ELR (cell line): ENCODE data around the gene ZFYVE28.

Experiments used
- DNase-seq: peaks from one replicate; pipeline ENCODE4 v3.0.0-alpha.2; 2015; ENCODE audit warnings: low read depth

The ZFYVE28 gene

GRCh38 chr4:2259036-2259540 is 159.4 kb downstream of the ZFYVE28 start:
- no peak for DNase-seq

GRCh38 chr4:2258091-2259035 is 160.1 kb downstream of the ZFYVE28 start:
- DNase-seq, result no peak

- no peak for DNase-seq
Measured at GRCh38 chr4:2257361-2258081, 160.9 kb downstream of the ZFYVE28 start.

GRCh38 chr4:2256781-2257191 is 161.7 kb downstream of the ZFYVE28 start:
- no peak for DNase-seq

- DNase-seq, result no peak
Measured at GRCh38 chr4:2256156-2256731, 162.2 kb downstream of the ZFYVE28 start.

GRCh38 chr4:2255501-2256155 is 162.8 kb downstream of the ZFYVE28 start:
- no peak for DNase-seq

GRCh38 chr4:2254665-2255500 is 163.6 kb downstream of the ZFYVE28 start:
- DNase-seq, result no peak

GRCh38 chr4:2253160-2254084 is 165.0 kb downstream of the ZFYVE28 start:
- DNase-seq, result no peak

- DNase-seq, result no peak
Measured at GRCh38 chr4:2252530-2253091, 165.8 kb downstream of the ZFYVE28 start.

- no peak for DNase-seq
Measured at GRCh38 chr4:2251795-2252529, 166.5 kb downstream of the ZFYVE28 start.

GRCh38 chr4:2251073-2251794 is 167.2 kb downstream of the ZFYVE28 start:
- no peak for DNase-seq

GRCh38 chr4:2250357-2251072 is 167.9 kb downstream of the ZFYVE28 start:
- no peak for DNase-seq

GRCh38 chr4:2249526-2250356 is 168.7 kb downstream of the ZFYVE28 start:
- no peak for DNase-seq

- DNase-seq, result no peak
Measured at GRCh38 chr4:2248821-2249261, 169.6 kb downstream of the ZFYVE28 start.

GRCh38 chr4:2248044-2248780 is 170.2 kb downstream of the ZFYVE28 start:
- DNase-seq, result no peak
